ENCODE data around the gene APCDD1L.

DNA sequence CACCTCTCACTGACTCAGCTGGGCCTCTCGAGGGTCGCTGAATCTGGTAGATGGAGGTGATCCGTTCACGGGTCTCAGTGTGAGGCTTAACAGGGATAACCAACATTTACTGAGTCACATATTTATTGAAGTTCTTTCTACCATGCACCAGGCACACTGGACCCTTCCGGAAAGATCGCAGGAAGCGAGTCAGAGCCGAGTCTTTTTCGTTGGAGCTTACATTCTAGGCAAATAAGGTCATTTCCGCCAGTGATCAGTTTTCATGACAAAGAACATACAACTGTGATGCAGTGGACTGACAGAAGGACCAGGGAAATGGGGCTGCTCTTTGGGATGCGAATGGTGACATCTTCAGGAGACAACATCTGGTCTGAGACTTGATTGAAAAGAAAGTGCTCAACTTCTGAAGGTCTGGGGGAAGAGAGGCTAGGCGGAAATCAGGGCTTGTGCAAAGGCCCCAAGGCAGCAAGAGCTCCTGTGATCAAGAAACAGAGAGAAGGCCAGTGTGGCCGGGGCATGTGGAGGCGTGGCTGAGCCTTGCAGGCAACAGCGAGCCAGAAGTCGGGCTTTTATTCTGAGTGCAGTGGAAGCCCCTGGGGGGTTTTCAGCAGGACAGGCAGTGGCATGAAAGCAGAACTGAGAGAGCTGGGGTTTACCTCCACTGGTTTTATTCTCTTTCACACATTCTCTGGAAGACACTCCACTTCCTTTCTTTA, 56.7 kb downstream of the APCDD1L start:
- TF ChIP-seq CTCF (IDR thresholded peaks at IDR 0.05; ENCODE audit: poor library complexity, severe bottlenecking), result no peak
- TF ChIP-seq POLR2AphosphoS5 (IDR thresholded peaks at IDR 0.05), result no peak
- TF ChIP-seq RAD21 (conservative IDR thresholded peaks at IDR 0.05), result no peak
- TF ChIP-seq EZH2 (IDR thresholded peaks at IDR 0.05; ENCODE audit: borderline replicate concordance, insufficient read depth, low read length, poor library complexity, severe bottlenecking), result no peak
- no peak for TF ChIP-seq EP300 (conservative IDR thresholded peaks at IDR 0.05; ENCODE audit: poor library complexity, severe bottlenecking)
- TF ChIP-seq SMC3 (conservative IDR thresholded peaks at IDR 0.05; ENCODE audit: poor library complexity), result no peak
- no peak for TF ChIP-seq REST (IDR thresholded peaks at IDR 0.05; ENCODE audit: borderline replicate concordance)

All from neural cell (in vitro differentiated cells).